NOMO-1 (cell line): Measurements from ENCODE around the gene CACNA2D3.

Experiments
- DNase-seq, 2 experiments: peaks; one replicate each; lab custom pipeline; 2025; ENCODE audit not compliant: unreplicated experiment in 2 of 2; lab: John Stamatoyannopoulos, UW

The CACNA2D3 gene

DNA sequence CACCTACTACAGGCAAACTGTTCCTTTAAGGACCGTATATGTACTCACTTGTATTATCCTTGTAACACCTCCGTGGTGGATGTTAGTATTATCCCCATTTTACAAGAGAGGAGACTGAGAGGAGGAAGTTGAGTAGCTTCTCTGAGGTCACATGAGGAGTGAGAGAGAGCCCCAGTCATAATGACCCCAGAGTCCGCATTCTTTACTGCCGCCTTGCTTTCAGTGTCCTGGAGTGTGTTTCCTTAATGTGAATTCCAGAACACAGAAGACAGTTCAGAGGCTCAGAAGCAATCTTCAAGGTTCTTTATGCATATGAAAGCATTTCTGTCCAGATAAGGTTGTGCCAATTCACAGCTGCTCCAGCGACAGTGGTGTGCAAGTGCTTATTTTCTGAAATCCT is 199.2 kb downstream of the CACNA2D3 start:
- no peak for DNase-seq

GRCh38 chr3:54322354-54322753 is 200.0 kb downstream of the CACNA2D3 start:
- DNase-seq = no peak

GRCh38 chr3:54324103-54324502 is 201.8 kb downstream of the CACNA2D3 start:
- DNase-seq = no peak

DNA sequence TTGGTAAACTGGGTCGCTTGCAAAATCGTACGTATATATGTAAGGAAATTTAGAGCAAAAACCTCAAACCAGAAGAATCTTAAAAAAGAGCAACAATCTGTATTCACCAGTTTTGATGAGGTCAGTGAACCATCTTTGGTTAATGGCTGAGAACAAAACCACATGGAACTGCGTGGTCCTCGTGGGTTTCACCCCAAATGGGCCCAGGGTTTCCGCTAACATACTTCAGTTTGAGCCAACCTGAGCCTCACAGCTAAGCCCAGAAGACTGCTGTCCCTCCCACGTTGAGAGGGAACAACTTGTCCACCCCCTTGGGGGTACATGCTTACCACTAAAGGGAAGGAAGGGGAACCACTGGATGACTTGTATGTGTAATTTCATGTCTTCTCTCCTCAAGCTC is 204.6 kb downstream of the CACNA2D3 start:
- DNase-seq = no peak

DNA sequence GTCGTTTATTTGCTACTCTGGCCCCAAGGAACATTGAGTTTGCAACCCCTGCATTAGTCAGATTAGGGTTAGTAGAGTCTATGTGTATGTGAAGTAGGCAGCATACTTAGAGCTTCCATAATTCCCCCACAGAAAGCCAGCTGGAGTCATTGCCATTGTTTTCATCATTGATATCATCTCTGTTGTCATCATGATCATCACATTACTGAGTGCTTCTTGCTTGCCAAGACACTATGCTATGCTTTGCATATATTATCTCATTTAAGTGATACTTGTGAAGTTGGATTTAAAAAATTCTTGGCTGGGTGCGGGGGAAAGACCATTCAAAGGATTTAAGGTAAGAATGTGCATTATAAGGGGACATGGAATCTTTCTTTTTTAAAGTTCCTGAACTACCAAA is 209.0 kb downstream of the CACNA2D3 start:
- DNase-seq = no peak

DNA sequence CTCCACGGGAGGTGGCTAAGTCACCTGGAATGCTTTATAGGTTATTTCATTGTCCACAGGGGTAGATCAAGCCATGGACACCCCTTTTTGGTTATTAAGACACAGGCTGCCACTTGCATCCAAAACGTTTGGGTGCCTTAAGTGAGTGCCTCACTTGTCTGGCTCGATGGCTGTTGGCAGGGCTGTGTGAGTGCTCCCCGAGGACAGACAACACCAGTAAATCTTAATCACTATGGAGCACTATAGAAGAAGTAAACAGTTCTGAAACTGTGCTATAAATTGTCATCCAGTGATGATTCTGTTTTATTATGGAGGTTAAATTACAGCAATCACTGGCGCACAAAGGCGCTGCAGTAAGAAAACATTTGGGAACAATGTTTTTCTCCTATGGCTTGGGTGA is 215.5 kb downstream of the CACNA2D3 start:
- no peak for DNase-seq

- DNase-seq = no peak
Observed at GRCh38 chr3:54339608-54340007, 217.3 kb downstream of the CACNA2D3 start.

DNA sequence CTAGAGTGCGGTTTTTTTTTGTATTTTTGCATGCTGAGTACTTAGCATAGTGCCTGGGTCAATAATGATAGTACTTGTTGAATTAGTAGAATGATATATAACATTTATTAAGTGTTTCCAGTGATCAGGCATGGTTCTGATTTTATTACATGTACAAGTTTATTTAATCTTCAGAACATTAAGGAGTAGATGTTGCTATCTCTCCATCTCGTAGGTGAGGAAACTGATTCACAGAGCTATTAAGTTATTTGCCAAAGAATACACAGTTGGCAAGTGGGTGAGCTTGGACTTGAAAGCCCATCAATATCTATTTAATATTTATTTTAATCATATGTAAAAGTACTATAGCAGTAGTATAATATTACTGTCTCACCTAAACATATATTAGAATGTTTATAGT is 219.5 kb downstream of the CACNA2D3 start:
- no peak for DNase-seq

GRCh38 chr3:54342676-54343075 is 220.3 kb downstream of the CACNA2D3 start:
- DNase-seq = no peak

GRCh38 chr3:54343495-54343894 is 221.1 kb downstream of the CACNA2D3 start:
- no peak for DNase-seq

- DNase-seq = no peak
Observed at GRCh38 chr3:54344601-54345231, 222.4 kb downstream of the CACNA2D3 start.

- DNase-seq = no peak
Observed at GRCh38 chr3:54345847-54346375, 223.6 kb downstream of the CACNA2D3 start.

GRCh38 chr3:54347060-54347459 is 224.7 kb downstream of the CACNA2D3 start:
- no peak for DNase-seq

DNA sequence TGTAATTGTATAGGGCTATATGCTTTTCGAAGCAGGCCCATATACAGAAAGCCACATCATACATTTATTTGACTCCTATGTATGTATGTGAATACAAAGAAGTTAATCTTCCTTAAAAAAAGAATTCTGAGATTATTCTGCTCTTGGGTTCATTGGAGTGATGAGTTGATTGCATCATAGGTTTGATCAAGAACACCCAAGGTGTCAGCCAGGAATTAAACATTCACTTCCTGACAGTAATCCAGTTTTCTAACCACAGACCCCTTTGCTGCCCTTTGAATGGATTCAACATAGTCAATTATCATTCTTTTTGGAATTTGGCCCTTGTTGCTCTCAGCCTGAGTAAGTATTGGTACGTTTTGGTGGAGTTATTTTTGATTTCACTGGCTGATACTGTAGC is 225.6 kb downstream of the CACNA2D3 start:
- DNase-seq = no peak

DNA sequence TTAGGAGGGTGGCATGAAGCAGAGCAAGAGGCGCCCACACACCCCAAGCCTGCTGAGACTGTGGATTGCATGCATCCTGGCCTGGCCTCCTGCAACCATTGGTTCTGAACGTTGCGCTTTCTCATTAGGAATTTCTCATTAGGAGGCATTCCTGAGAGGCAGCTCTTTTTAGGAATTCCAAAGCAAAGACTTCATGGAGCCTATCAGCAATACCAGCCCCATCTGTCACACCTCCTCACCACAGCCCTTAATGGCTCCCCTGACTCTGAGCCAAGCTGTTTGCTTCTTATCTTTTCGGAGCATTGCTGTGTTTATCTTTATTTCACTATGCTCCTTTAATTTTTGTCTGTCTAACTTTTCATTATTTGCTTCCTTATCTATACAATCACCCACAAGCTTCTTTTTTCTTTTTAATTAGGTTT is 226.9 kb downstream of the CACNA2D3 start:
- no peak for DNase-seq

- DNase-seq = no peak
Observed at GRCh38 chr3:54349691-54350090, 227.3 kb downstream of the CACNA2D3 start.

- no peak for DNase-seq
Observed at GRCh38 chr3:54353546-54353945, 231.2 kb downstream of the CACNA2D3 start.

GRCh38 chr3:54353946-54354345 is 231.6 kb downstream of the CACNA2D3 start:
- no peak for DNase-seq

- DNase-seq = no peak
Observed at GRCh38 chr3:54355800-54356199, 233.4 kb downstream of the CACNA2D3 start.

DNA sequence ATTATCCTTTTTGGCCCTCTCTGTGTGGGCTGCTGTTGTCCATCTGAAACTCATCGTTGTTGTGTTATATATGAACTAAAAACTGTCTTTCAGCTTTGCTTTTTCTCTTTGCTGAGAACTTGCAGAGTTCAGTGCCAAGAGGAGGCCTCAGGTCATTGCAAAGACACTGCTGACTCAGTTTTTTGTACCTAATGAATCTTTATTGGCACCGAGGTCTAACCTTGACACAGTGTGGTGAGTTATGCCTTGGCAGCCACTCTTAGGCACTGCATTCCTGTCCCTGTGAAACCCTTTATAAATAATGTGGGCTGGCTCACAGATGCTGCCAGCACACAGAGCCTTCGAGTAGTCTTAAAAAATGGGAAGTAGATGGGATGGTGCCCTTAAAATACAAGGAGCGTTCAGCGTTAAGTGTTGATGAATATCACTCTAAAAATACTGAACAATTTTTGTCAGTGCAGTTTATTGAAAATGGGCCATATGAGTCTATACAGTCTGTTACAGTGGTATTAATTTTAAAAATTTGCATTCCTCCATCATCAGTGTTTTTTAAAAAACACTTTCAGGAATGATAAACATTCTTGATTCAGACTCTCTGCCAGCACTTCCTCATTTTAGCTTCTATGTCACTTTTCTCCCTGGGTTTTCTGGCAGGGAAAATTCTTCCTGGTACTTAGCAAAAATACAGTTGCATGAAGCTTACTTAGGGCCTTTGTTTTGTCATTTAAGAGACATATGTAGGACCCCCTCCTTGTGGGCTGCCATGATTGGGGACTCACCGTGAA is 234.1 kb downstream of the CACNA2D3 start:
- no peak for DNase-seq

- DNase-seq = no peak
Observed at GRCh38 chr3:54357301-54357700, 234.9 kb downstream of the CACNA2D3 start.

- no peak for DNase-seq
Observed at GRCh38 chr3:54358316-54358715, 236.0 kb downstream of the CACNA2D3 start.
